Transverse colon (tissue), 4 donors: ENCODE measurements around the gene DGAT2. TPM values are rescaled to one million over a fixed set of nuclear protein-coding genes. Genes with fewer than 3 reads are reported as not detected.

Experiments
- DNase-seq: peaks from one replicate; pipeline ENCODE4 v3.0.0-alpha.2; 2019
- H3K27ac ChIP-seq, 4 donors: fragments of 200-600 bp; sonication (generic); 2 replicates each; pipeline ENCODE4 v1.5.1; 2016 to 2018; ENCODE audit warnings: inconsistent platforms in 4 of 4
- H3K27me3 ChIP-seq: fragments of 200-600 bp; sonication (generic); 2 replicates; pipeline ENCODE4 v1.5.1; 2017; ENCODE audit warnings: inconsistent platforms
- H3K36me3 ChIP-seq, 4 donors: fragments of 200-600 bp; sonication (generic); 2 replicates each; pipeline ENCODE4 v1.5.1; 2017 to 2019; ENCODE audit warnings: inconsistent platforms in 4 of 4
- H3K4me1 ChIP-seq, 4 donors: fragments of 200-600 bp; sonication (generic); 2 replicates each; pipeline ENCODE4 v1.5.1; 2017 to 2020; ENCODE audit warnings: inconsistent platforms in 4 of 4
- H3K4me3 ChIP-seq, 4 donors: fragments of 200-600 bp; sonication (generic); 1 replicate in 1 of 4; 2 replicates in 3 of 4; pipeline versions ENCODE4 v1.5.1 to v1.6.1; 2017 to 2019; ENCODE audit warnings: inconsistent platforms in 4 of 4
- H3K9me3 ChIP-seq, 2 donors: fragments of 200-600 bp; sonication (generic); 2 replicates each; pipeline ENCODE4 v1.5.1; 2017 to 2019; ENCODE audit warnings: inconsistent platforms in 2 of 2
- CTCF ChIP-seq, 5 experiments: fragments of 200-600 bp in 3 of 5; fragments of 450-650 bp in 2 of 5; sonication (generic) in 3 of 5; IDR thresholded peaks; 1 replicate in 2 of 5; 2 replicates in 3 of 5; pipeline ENCODE4 v1.5.1; 2016 to 2017; ENCODE audit warnings: antibody characterized with exemption in 5 of 5, inconsistent platforms in 3 of 5, mild to moderate bottlenecking in 2 of 5, moderate library complexity in 1 of 5
- EP300 ChIP-seq: sonication (generic); formaldehyde crosslinking; IDR thresholded peaks from one replicate; pipeline ENCODE4 v1.6.1; 2017; ENCODE audit warnings: antibody characterized with exemption, low read depth
- POLR2A ChIP-seq: fragments of 450-650 bp; IDR thresholded peaks from one replicate; pipeline ENCODE4 v1.6.1; 2016; ENCODE audit warnings: antibody characterized with exemption, mild to moderate bottlenecking, moderate library complexity
- POLR2AphosphoS5 ChIP-seq, 3 donors: sonication (generic); formaldehyde crosslinking; IDR thresholded peaks; one replicate each; pipeline ENCODE4 v1.6.1; 2016; ENCODE audit warnings: antibody characterized with exemption in 3 of 3
- WGBS, 2 donors: methylation state at CpG; one replicate each; pipeline ENCODE4 v1.1.5; 2018; ENCODE audit warnings: low coverage in 1 of 2; 5-methylcytosine and 5-hydroxymethylcytosine counted together
- in situ Hi-C, 4 donors: fragments of 200-750 bp; cut with MboI; loops; one replicate each; pipeline versions ENCODE4 v1.15.0 to v1.15.1; 2017; ENCODE audit warnings: low sequenced_read_pairs in 3 of 4, low pct_ligation_motif_present in 1 of 4, low pct_unique_long_range_greater_than_20kb in 1 of 4
- intact Hi-C: fragments of 100-400 bp; cut with DNase I; formaldehyde crosslinking; loops from one replicate; pipeline ENCODE4 v1.15.1; 2023; ENCODE audit warnings: low total_unique reads
- total RNA-seq, 4 donors: library from RNA; depleted of rRNA; stranded (reverse); fragments of >200 nt; gene quantifications; one replicate each; pipeline ENCODE4 v1.1.0, GENCODE V29; 2016

Gene DGAT2
- total RNA-seq, 4 donors from 2014 or later: 3.3 to 3.7 TPM; not detected in 2

- in situ Hi-C loops (no loop called here), intact Hi-C loops (no loop called here)
- 18 to 34% methylated on average over 3 to 4 of the region's 4 CpGs for WGBS, 2 donors
- no peak for DNase-seq
- H3K4me1 ChIP-seq: peaks cover 25 to 62% (median 41%) of the 10 kb centered on the region in 4 donors
- TF ChIP-seq EP300 (no peak), CTCF (IDR thresholded peaks at IDR 0.05) (no peak), POLR2A (no peak), POLR2AphosphoS5 (IDR thresholded peaks at IDR 0.05) (no peak)
- H3K27ac ChIP-seq: peak overlapping the region; percentile 75 to 81 (median 76)
- H3K9me3 ChIP-seq: no peaks in the 10 kb centered on the region
- H3K4me3 ChIP-seq: no peak overlapping the region
- H3K36me3 ChIP-seq: no peaks in the 10 kb centered on the region
- no peaks in the 10 kb centered on the region for H3K27me3 ChIP-seq
Measured at GRCh38 chr11:75826461-75827230, 58.1 kb downstream of the DGAT2 start.

GRCh38 chr11:75827562-75827961 is 59.0 kb downstream of the DGAT2 start:
- Histone ChIP-seq H3K36me3 (no peaks in the 10 kb centered on the region), H3K9me3 (no peaks in the 10 kb centered on the region), H3K4me3 (no peak overlapping the region), H3K27me3 (no peaks in the 10 kb centered on the region), H3K4me1 (peaks cover 25 to 57% (median 38%) of the 10 kb centered on the region in 4 donors), H3K27ac (peak overlapping the region; percentile 75 to 81 (median 76))
- DNase-seq: no peak
- intact Hi-C loops: no loop called here
- TF ChIP-seq POLR2AphosphoS5 (IDR thresholded peaks at IDR 0.05) (no peak), EP300 (no peak), POLR2A (no peak), CTCF (IDR thresholded peaks at IDR 0.05) (no peak)
- 52 to 73% methylated on average over 2 to 5 of the region's 5 CpGs for whole genome bisulfite sequencing, 2 donors
- in situ Hi-C loops: no loop called here

GRCh38 chr11:75831915-75832502 is 63.4 kb downstream of the DGAT2 start:
- Histone ChIP-seq H3K36me3 (no peaks in the 10 kb centered on the region), H3K4me1 (peaks cover 6 to 16% (median 9%) of the 10 kb centered on the region in 4 donors), H3K27ac (no peak overlapping the region), H3K9me3 (no peaks in the 10 kb centered on the region), H3K27me3 (no peaks in the 10 kb centered on the region), H3K4me3 (no peak overlapping the region)
- TF ChIP-seq EP300: peak; percentile 42
- no peak for TF ChIP-seq POLR2AphosphoS5 (IDR thresholded peaks at IDR 0.05)
- no peak for DNase-seq
- in situ Hi-C loops: no loop called here
- WGBS, 2 donors: 91 to 98% methylated on average over 5 to 6 of the region's 6 CpGs
- intact Hi-C loops: no loop called here

- Histone ChIP-seq H3K36me3 (no peaks in the 10 kb centered on the region), H3K4me3 (no peak overlapping the region), H3K27me3 (no peaks in the 10 kb centered on the region), H3K9me3 (no peaks in the 10 kb centered on the region), H3K4me1 (peaks cover 0 to 2% (median 0%) of the 10 kb centered on the region in 4 donors), H3K27ac (no peak overlapping the region)
- in situ Hi-C loops: no loop called here
- intact Hi-C loops: no loop called here
- DNase-seq: no peak
- WGBS, 2 donors: 56 to 89% methylated on average over 2 to 3 of the region's 3 CpGs
- TF ChIP-seq CTCF (IDR thresholded peaks at IDR 0.05) (no peak), EP300 (no peak), POLR2A (no peak), POLR2AphosphoS5 (IDR thresholded peaks at IDR 0.05) (no peak)
Measured at GRCh38 chr11:75834728-75835127, 66.2 kb downstream of the DGAT2 start.
